ENCODE data around the gene ANKS6. TPM values are rescaled to one million over a fixed set of nuclear protein-coding genes. Genes with fewer than 3 reads are reported as not detected.

Gene ANKS6
- total and polyA plus RNA-seq, 7 donors, result 2.5 to 6.2 (median 4.7) TPM

DNA sequence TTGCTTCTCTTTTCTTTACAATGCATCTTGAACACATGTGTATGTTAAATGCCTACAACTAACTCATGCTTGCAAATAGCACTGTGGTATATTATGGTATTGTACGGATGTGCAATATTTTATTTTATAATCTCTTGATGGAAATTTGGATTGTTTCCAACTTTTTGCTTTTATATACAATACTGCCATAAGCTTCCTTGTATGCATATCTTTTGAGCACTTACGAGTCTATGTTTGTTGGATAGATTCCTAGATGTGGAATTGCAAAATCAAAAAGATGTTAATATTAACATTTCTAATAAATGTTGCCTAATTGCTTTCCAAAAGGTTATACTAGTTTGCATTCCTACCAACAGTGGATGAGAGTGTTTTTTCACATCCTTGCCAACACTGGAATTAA is 7.7 kb upstream of the ANKS6 start:
- TF ChIP-seq CTCF (IDR thresholded peaks at IDR 0.05), result no peak
- H3K36me3 ChIP-seq (ENCODE audit: insufficient read depth in 1 of 2, low read depth in 1 of 2), result no peaks in the 10 kb centered on the region
- intact Hi-C loops (cut with DNase I), result no loop called here
- ATAC-seq (no peak), DNase-seq (no peak)
- H3K4me1 ChIP-seq, result peaks cover 8% of the 10 kb centered on the region
- H3K9me3 ChIP-seq, result no peaks in the 10 kb centered on the region
- no peak overlapping the region for H3K27ac ChIP-seq
- peaks cover 0 to 17% (median 7%) of the 10 kb centered on the region in 3 donors for H3K27me3 ChIP-seq (ENCODE audit: insufficient read depth in 3 of 3, low read length in 2 of 3)
- no peak overlapping the region for H3K4me3 ChIP-seq
- 19 to 29% (median 22%) methylated on average over 2 of the region's 2 CpGs for WGBS, 3 donors

GRCh38 chr9:98801969-98802371 is 5.6 kb upstream of the ANKS6 start:
- DNase-seq (no peak), ATAC-seq (no peak)
- H3K9me3 ChIP-seq, result no peaks in the 10 kb centered on the region
- 75 to 92% (median 81%) methylated on average over 1 of the region's 1 CpG for WGBS, 3 donors
- no peak overlapping the region for H3K27ac ChIP-seq
- intact Hi-C loops (cut with DNase I), result no loop called here
- no peak for TF ChIP-seq CTCF (IDR thresholded peaks at IDR 0.05)
- H3K4me1 ChIP-seq, result no peaks in the 10 kb centered on the region
- H3K27me3 ChIP-seq (ENCODE audit: insufficient read depth in 3 of 3, low read length in 2 of 3), result peaks cover 0 to 5% (median 2%) of the 10 kb centered on the region in 3 donors
- H3K4me3 ChIP-seq, result no peak overlapping the region
- H3K36me3 ChIP-seq (ENCODE audit: insufficient read depth in 1 of 2, low read depth in 1 of 2), result no peaks in the 10 kb centered on the region

DNA sequence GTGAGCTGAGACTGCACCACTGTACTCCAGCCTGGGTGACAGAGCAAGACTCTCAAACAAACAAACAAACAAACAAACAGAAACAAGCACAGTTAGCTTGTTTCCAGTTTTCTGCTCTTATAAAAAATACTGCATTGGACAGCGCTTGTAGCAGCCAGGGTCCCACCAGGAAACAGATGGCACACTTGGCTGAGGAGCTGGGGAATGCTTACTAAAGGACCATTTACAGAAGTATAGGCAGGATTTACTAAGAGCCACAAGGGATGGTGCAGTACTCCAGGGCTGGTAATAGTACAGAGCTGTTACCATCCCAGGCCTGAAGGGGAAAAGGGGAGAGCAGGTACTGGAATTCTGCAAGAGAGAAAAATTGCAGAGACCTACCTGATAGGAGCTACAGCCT is 5.2 kb upstream of the ANKS6 start:
- Histone ChIP-seq H3K4me3 (no peak overlapping the region), H3K9me3 (no peaks in the 10 kb centered on the region), H3K36me3 (ENCODE audit: insufficient read depth in 1 of 2, low read depth in 1 of 2) (no peaks in the 10 kb centered on the region), H3K27ac (no peak overlapping the region), H3K27me3 (ENCODE audit: insufficient read depth in 3 of 3, low read length in 2 of 3) (peaks cover 0 to 5% (median 2%) of the 10 kb centered on the region in 3 donors), H3K4me1 (no peaks in the 10 kb centered on the region)
- no peak for TF ChIP-seq CTCF (IDR thresholded peaks at IDR 0.05)
- DNase-seq (no peak), ATAC-seq (no peak)
- intact Hi-C loops (cut with DNase I), result no loop called here
- WGBS, 3 donors, result 70 to 80% (median 75%) methylated on average over 1 of the region's 1 CpG

GRCh38 chr9:98798254-98798653 is 1.9 kb upstream of the ANKS6 start:
- 96 to 98% (median 97%) methylated on average over 3 of the region's 3 CpGs for whole genome bisulfite sequencing, 3 donors
- no peak for TF ChIP-seq CTCF (IDR thresholded peaks at IDR 0.05)
- H3K4me1 ChIP-seq, result peaks cover 11% of the 10 kb centered on the region
- no peak overlapping the region for H3K27ac ChIP-seq
- no peak overlapping the region for H3K4me3 ChIP-seq
- no peaks in the 10 kb centered on the region for H3K9me3 ChIP-seq
- H3K27me3 ChIP-seq (ENCODE audit: insufficient read depth in 3 of 3, low read length in 2 of 3), result peaks cover 0 to 2% (median 0%) of the 10 kb centered on the region in 3 donors
- H3K36me3 ChIP-seq (ENCODE audit: insufficient read depth in 1 of 2, low read depth in 1 of 2), result no peaks in the 10 kb centered on the region
- ATAC-seq (no peak), DNase-seq (no peak)
- intact Hi-C loops (cut with DNase I), result no loop called here

DNA sequence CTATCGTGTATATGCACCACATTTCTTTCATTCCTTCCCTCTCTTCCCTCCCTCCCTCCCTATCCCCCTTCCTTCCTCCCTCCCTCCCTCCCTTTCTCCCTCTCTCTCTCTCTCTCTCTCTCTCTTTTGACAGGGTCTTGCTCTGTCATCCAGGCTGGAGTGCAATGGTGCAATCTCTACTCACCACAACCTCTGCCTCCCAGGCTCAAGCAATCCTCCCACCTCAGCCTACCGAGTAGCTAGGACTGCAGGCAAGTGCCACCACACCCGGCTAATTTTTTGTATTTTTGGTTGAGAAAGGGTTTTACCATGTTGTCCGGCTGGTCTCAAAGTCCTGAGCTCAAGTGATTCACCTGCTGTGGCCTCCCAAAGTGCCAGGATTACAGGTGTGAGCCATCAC is 1.1 kb upstream of the ANKS6 start:
- intact Hi-C loops (cut with DNase I), result no loop called here
- Histone ChIP-seq H3K9me3 (no peaks in the 10 kb centered on the region), H3K27me3 (ENCODE audit: insufficient read depth in 3 of 3, low read length in 2 of 3) (peaks cover 0 to 2% (median 0%) of the 10 kb centered on the region in 3 donors), H3K4me1 (peaks cover 11% of the 10 kb centered on the region), H3K36me3 (ENCODE audit: insufficient read depth in 1 of 2, low read depth in 1 of 2) (no peaks in the 10 kb centered on the region), H3K27ac (no peak overlapping the region), H3K4me3 (no peak overlapping the region)
- no peak for DNase-seq
- WGBS, 3 donors, result 83 to 91% (median 85%) methylated on average over 4 of the region's 4 CpGs
- TF ChIP-seq CTCF (IDR thresholded peaks at IDR 0.05), result no peak
- no peak for ATAC-seq
